LNCAP (cell line): Measurements from ENCODE around the gene SBNO1.
A peak's percentile ranks its signal among the peaks of the same experiment; 100 is the strongest.

Experiments
- CTCF ChIP-seq: fragments of 450-650 bp; IDR thresholded peaks from 2 replicates; pipeline ENCODE4 v1.5.1; 2017; ENCODE audit warnings: mild to moderate bottlenecking

Gene SBNO1

DNA sequence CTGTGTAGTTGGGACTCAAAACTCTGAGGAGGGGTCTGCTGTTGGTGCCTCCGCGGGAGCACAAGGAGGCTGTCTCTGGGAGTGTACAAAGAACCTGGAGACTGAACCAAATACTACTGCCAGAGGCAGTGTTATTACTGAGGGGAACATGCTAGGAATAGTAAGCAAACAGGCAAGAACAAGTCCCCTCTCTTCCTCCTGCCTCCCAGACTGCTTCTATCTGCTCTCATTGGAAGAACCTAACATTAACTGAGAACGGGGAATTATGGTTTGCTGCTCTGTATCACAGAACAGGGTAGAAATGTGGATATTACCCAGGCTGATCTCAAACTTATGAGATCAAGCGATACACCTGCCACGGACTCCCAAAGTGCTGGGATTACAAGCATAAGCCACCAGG, 14.7 kb upstream of the SBNO1 start:
- no peak for TF ChIP-seq CTCF

- no peak for TF ChIP-seq CTCF
Observed at GRCh38 chr12:123369229-123369628, 4.6 kb upstream of the SBNO1 start.

- TF ChIP-seq CTCF, result no peak
Observed at GRCh38 chr12:123367511-123367910, 2.9 kb upstream of the SBNO1 start.

DNA sequence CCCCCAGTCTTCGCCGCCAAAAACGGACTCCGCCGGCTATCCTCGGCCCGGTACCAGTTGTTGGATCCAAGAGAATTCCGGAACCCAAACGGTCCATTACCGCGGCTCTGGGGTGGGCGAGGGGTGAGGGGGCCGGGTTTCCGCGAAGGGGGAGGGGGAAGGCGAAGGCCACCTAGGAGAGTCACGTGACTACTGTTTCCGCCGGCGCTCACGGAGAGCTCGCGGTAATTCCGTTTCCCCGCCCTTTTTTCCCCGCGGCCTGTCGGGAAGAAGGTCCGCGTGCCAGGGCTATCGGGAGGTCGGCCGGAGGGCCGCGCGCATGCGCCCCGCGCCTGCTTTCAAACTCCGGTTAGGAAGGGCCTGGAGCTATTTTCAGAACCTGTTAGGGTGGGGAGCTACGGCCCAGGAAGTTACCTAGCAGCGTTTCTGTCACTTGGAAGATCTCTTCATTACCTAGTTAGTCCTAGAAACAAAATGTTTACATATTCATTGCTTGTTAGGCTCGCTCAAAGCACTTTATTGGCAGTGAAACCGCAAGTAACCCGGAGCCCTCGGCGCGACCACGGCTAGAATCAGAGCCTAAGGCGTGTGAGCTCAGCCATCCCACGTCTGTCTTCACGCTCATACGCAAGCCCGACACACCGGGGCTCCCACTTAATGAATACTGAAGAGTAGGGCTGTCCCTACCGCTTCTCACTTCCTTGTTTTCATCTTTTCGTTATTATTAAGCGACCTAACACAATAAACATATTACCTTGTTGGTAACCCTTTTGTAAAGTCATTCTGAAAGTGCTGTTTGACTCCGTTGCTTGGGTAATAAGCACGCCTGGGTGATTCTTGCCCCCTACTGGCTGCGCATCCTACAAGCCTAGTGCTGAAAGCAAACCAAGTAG, 624 bp upstream of the SBNO1 start:
- TF ChIP-seq CTCF, result peak; percentile 83

GRCh38 chr12:123363740-123364531, 711 bp downstream of the SBNO1 start:
- no peak for TF ChIP-seq CTCF

DNA sequence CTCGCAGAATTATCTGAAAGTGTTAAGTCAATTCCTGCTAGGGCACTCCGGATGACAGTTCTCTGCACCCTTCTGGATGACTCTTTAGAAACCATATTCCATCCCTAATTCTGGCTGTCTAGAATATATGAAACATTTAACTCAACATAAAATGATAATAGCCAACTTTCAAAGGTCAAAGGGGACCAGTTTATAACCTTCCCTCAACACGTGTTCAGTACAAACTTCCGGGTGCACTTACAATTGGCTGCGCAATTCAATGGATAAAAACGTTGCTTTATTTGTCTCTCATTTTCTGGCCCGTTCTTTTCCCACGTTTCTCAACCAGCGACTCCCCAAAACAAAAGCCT, 1.3 kb downstream of the SBNO1 start:
- TF ChIP-seq CTCF, result no peak

- no peak for TF ChIP-seq CTCF
Observed at GRCh38 chr12:123358035-123358434, 6.6 kb downstream of the SBNO1 start.
